WTC11 (cell line): ENCODE measurements around the gene IPCEF1. TPM values are rescaled to one million over a fixed set of nuclear protein-coding genes. Genes with fewer than 3 reads are reported as not detected.

Experiments used
- ATAC-seq: fragments of 200-7000 bp; cut with Tn5 transposase; 2 replicates; pipeline ENCODE4 v1.10.0; 2021; ENCODE audit warnings: mild to moderate bottlenecking, moderate library complexity
- CTCF ChIA-PET: fragments of 300-600 bp; sonication (Branson Sonifier 250); formaldehyde crosslinking; loops from one replicate; lab custom pipeline; 2021; ENCODE audit warnings: antibody characterized with exemption; lab: Charles Lee
- POLR2A ChIA-PET: fragments of 350-600 bp; sonication (Branson Sonifier 250); formaldehyde crosslinking; loops from one replicate; lab custom pipeline; 2021; ENCODE audit warnings: antibody characterized with exemption; lab: Charles Lee
- DNase-seq: peaks from one replicate; pipeline ENCODE4 v3.0.0; 2021; ENCODE audit warnings: low spot score
- H3K27ac Mint-ChIP-seq: 2 replicates; pipeline ENCODE4 v1.8.0; 2021; ENCODE audit warnings: mixed read lengths
- H3K27me3 Mint-ChIP-seq: 2 replicates; pipeline ENCODE4 v1.8.0; 2021; ENCODE audit warnings: low read depth, mild to moderate bottlenecking, moderate library complexity, mixed read lengths
- H3K36me3 Mint-ChIP-seq: 2 replicates; pipeline ENCODE4 v1.8.0; 2021; ENCODE audit warnings: mixed read lengths
- H3K4me1 Mint-ChIP-seq: 2 replicates; pipeline ENCODE4 v1.8.0; 2022; ENCODE audit warnings: mixed read lengths
- H3K4me3 Mint-ChIP-seq: 2 replicates; pipeline ENCODE4 v1.8.0; 2021; ENCODE audit warnings: mild to moderate bottlenecking, moderate library complexity, mixed read lengths
- H3K9me3 Mint-ChIP-seq: 2 replicates; pipeline ENCODE4 v1.8.0; 2021; ENCODE audit warnings: mixed read lengths
- CREB1 ChIP-seq: sonication (generic); formaldehyde crosslinking; IDR thresholded peaks from 2 replicates; pipeline ENCODE4 v1.8.0; 2023; ENCODE audit warnings: mild to moderate bottlenecking, missing genetic modification reagents
- E2F5 ChIP-seq: sonication (generic); formaldehyde crosslinking; IDR thresholded peaks from 2 replicates; pipeline ENCODE4 v1.8.1; 2022; ENCODE audit warnings: mild to moderate bottlenecking, moderate library complexity, missing genetic modification reagents
- ELF4 ChIP-seq: sonication (generic); formaldehyde crosslinking; IDR thresholded peaks from 2 replicates; pipeline ENCODE4 v1.8.1; 2022; ENCODE audit warnings: low read depth, mild to moderate bottlenecking, moderate library complexity, missing genetic modification reagents
- ESRRA ChIP-seq: sonication (generic); formaldehyde crosslinking; IDR thresholded peaks from 2 replicates; pipeline ENCODE4 v1.8.1; 2022; ENCODE audit warnings: mild to moderate bottlenecking, missing genetic modification reagents, borderline replicate concordance
- ETV6 ChIP-seq: sonication (generic); formaldehyde crosslinking; IDR thresholded peaks from 2 replicates; pipeline ENCODE4 v1.8.1; 2022; ENCODE audit warnings: mild to moderate bottlenecking, missing genetic modification reagents
- FOXK1 ChIP-seq: sonication (generic); formaldehyde crosslinking; IDR thresholded peaks from 2 replicates; pipeline ENCODE4 v1.8.0; 2022; ENCODE audit warnings: mild to moderate bottlenecking, moderate library complexity, missing genetic modification reagents
- HMGA2 ChIP-seq: fragments of 250-450 bp; sonication (Bioruptor Pico); IDR thresholded peaks from 2 replicates; pipeline ENCODE4 v1.4.0; 2021; ENCODE audit warnings: mild to moderate bottlenecking, moderate library complexity
- MAX ChIP-seq: sonication (generic); formaldehyde crosslinking; IDR thresholded peaks from 2 replicates; pipeline ENCODE4 v1.8.0; 2022; ENCODE audit warnings: mild to moderate bottlenecking, missing genetic modification reagents
- NFE2L1 ChIP-seq: sonication (generic); formaldehyde crosslinking; IDR thresholded peaks from 2 replicates; pipeline ENCODE4 v1.8.1; 2023; ENCODE audit warnings: missing genetic modification reagents
- NR1H2 ChIP-seq: sonication (generic); formaldehyde crosslinking; IDR thresholded peaks from 2 replicates; pipeline ENCODE4 v1.9.0; 2021; ENCODE audit warnings: mild to moderate bottlenecking, moderate library complexity, missing genetic modification reagents
- OVOL2 ChIP-seq: fragments of 250-450 bp; sonication (Bioruptor Pico); IDR thresholded peaks from 2 replicates; pipeline ENCODE4 v1.9.0; 2021; ENCODE audit warnings: mild to moderate bottlenecking, borderline replicate concordance
- PRRX2 ChIP-seq: fragments of 250-450 bp; sonication (Bioruptor Pico); IDR thresholded peaks from 2 replicates; pipeline ENCODE4 v1.8.0; 2021; ENCODE audit warnings: mild to moderate bottlenecking
- ZBTB21 ChIP-seq: sonication (generic); formaldehyde crosslinking; IDR thresholded peaks from 2 replicates; pipeline ENCODE4 v1.8.1; 2023; ENCODE audit warnings: mild to moderate bottlenecking, missing genetic modification reagents, borderline replicate concordance
- ZBTB43 ChIP-seq: sonication (generic); formaldehyde crosslinking; IDR thresholded peaks from 2 replicates; pipeline ENCODE4 v1.8.1; 2023; ENCODE audit warnings: mild to moderate bottlenecking, missing genetic modification reagents
- ZNF121 ChIP-seq: sonication (generic); formaldehyde crosslinking; IDR thresholded peaks from 2 replicates; pipeline ENCODE4 v1.8.0; 2023; ENCODE audit warnings: missing genetic modification reagents
- ZNF138 ChIP-seq: sonication (generic); formaldehyde crosslinking; conservative IDR thresholded peaks from 2 replicates; pipeline ENCODE4 v1.8.1; 2022; ENCODE audit warnings: mild to moderate bottlenecking, moderate library complexity, missing genetic modification reagents
- ZNF317 ChIP-seq: sonication (generic); formaldehyde crosslinking; IDR thresholded peaks from 2 replicates; pipeline ENCODE4 v1.8.1; 2023; ENCODE audit warnings: low read depth, mild to moderate bottlenecking, moderate library complexity, missing genetic modification reagents, borderline replicate concordance
- ZNF396 ChIP-seq: fragments of 250-450 bp; sonication (Bioruptor Pico); IDR thresholded peaks from 2 replicates; pipeline ENCODE4 v1.8.0; 2021; ENCODE audit warnings: mild to moderate bottlenecking, moderate library complexity, borderline replicate concordance
- ZNF416 ChIP-seq: fragments of 250-450 bp; sonication (Bioruptor Pico); IDR thresholded peaks from 2 replicates; pipeline ENCODE4 v1.9.0; 2021; ENCODE audit warnings: mild to moderate bottlenecking, inconsistent platforms
- ZNF423 ChIP-seq: fragments of 250-450 bp; sonication (Bioruptor Pico); IDR thresholded peaks from 2 replicates; pipeline ENCODE4 v2.1.2; 2022; ENCODE audit warnings: mild to moderate bottlenecking, moderate library complexity
- ZNF532 ChIP-seq: fragments of 250-450 bp; sonication (Bioruptor Pico); IDR thresholded peaks from 2 replicates; pipeline ENCODE4 v1.9.0; 2021; ENCODE audit warnings: mild to moderate bottlenecking, borderline replicate concordance
- total RNA-seq: library from RNA; stranded (reverse); gene quantifications from 3 replicates; pipeline ENCODE4 v1.2.3, GENCODE V29; 2021

The IPCEF1 gene
- total RNA-seq, 1 experiment from 2014 or later: 1.3 TPM

GRCh38 chr6:154267508-154268106 lies 89.0 kb downstream of the IPCEF1 start (continued):
- TF ChIP-seq ZNF532 (CRISPR knock-in tag) (no peak), MAX (CRISPR knock-in tag) (no peak), ELF4 (CRISPR knock-in tag) (no peak), E2F5 (CRISPR knock-in tag) (no peak)

GRCh38 chr6:154266560-154267099 lies 90.0 kb downstream of the IPCEF1 start:
- H3K4me3 Mint-ChIP-seq: no peak overlapping the region
- no peaks in the 10 kb centered on the region for H3K4me1 Mint-ChIP-seq
- peaks cover 10% of the 10 kb centered on the region for H3K36me3 Mint-ChIP-seq
- CTCF ChIA-PET: no interaction called here
- H3K9me3 Mint-ChIP-seq: peaks cover 19% of the 10 kb centered on the region
- ATAC-seq: no peak
- TF ChIP-seq FOXK1 (CRISPR knock-in tag) (no peak), ZNF416 (CRISPR knock-in tag) (no peak)
- no peak for DNase-seq
- no peaks in the 10 kb centered on the region for H3K27me3 Mint-ChIP-seq
- no peak overlapping the region for H3K27ac Mint-ChIP-seq
- POLR2A ChIA-PET: no interaction called here

GRCh38 chr6:154261688-154262397 lies 94.8 kb downstream of the IPCEF1 start:
- DNase-seq: no peak
- Mint-ChIP-seq H3K4me3 (no peak overlapping the region), H3K27ac (no peak overlapping the region), H3K4me1 (no peaks in the 10 kb centered on the region), H3K9me3 (peaks cover 11% of the 10 kb centered on the region), H3K36me3 (peaks cover 10% of the 10 kb centered on the region), H3K27me3 (no peaks in the 10 kb centered on the region)
- ATAC-seq: no peak
- no peak for TF ChIP-seq NFE2L1
- no peak for TF ChIP-seq CREB1 (CRISPR knock-in tag)
- no peak for TF ChIP-seq ZNF317 (CRISPR knock-in tag)
- TF ChIP-seq OVOL2 (CRISPR knock-in tag): no peak
- no peak for TF ChIP-seq ZBTB21 (CRISPR knock-in tag)
- no peak for TF ChIP-seq ZNF121
- no peak for TF ChIP-seq ZNF423 (CRISPR knock-in tag)
- no peak for TF ChIP-seq ESRRA (CRISPR knock-in tag)
- no peak for TF ChIP-seq ETV6 (CRISPR knock-in tag)
- no peak for TF ChIP-seq ELF4 (CRISPR knock-in tag)
- TF ChIP-seq HMGA2: no peak
- TF ChIP-seq PRRX2 (CRISPR knock-in tag): no peak
- no peak for TF ChIP-seq ZNF138 (CRISPR knock-in tag)
- TF ChIP-seq ZNF396: no peak
- TF ChIP-seq NR1H2 (CRISPR knock-in tag): no peak
- no peak for TF ChIP-seq ZBTB43
- POLR2A ChIA-PET: no interaction called here
- CTCF ChIA-PET: no interaction called here
